Measurements from ENCODE around the gene BICRAL.

- TF ChIP-seq MXI1 (IDR thresholded peaks at IDR 0.05; ENCODE audit: low read depth, low read length) (no peak), CTCF (IDR thresholded peaks at IDR 0.05) (no peak), TEAD4 (IDR thresholded peaks at IDR 0.05; ENCODE audit: borderline replicate concordance, insufficient read depth) (no peak), SIN3A (IDR thresholded peaks at IDR 0.05; ENCODE audit: borderline replicate concordance, low read depth, low read length) (no peak), EP300 (IDR thresholded peaks at IDR 0.05; ENCODE audit: borderline replicate concordance in 1 of 2, low read depth in 1 of 2, low read length in 1 of 2) (no peak)
Observed at GRCh38 chr6:42790549-42791181, 8.8 kb downstream of the BICRAL start.
